Epithelial cell of alveolus of lung (primary cell): ENCODE measurements around the gene WAPL. TPM values are rescaled to one million over a fixed set of nuclear protein-coding genes. Genes with fewer than 3 reads are reported as not detected.

ENCODE experiments used
- total RNA-seq: library from RNA; depleted of rRNA; stranded (reverse); fragments of >200 nt; gene quantifications from 2 replicates; pipeline ENCODE4 v1.2.1, GENCODE V29; 2015

WAPL gene, protein sequence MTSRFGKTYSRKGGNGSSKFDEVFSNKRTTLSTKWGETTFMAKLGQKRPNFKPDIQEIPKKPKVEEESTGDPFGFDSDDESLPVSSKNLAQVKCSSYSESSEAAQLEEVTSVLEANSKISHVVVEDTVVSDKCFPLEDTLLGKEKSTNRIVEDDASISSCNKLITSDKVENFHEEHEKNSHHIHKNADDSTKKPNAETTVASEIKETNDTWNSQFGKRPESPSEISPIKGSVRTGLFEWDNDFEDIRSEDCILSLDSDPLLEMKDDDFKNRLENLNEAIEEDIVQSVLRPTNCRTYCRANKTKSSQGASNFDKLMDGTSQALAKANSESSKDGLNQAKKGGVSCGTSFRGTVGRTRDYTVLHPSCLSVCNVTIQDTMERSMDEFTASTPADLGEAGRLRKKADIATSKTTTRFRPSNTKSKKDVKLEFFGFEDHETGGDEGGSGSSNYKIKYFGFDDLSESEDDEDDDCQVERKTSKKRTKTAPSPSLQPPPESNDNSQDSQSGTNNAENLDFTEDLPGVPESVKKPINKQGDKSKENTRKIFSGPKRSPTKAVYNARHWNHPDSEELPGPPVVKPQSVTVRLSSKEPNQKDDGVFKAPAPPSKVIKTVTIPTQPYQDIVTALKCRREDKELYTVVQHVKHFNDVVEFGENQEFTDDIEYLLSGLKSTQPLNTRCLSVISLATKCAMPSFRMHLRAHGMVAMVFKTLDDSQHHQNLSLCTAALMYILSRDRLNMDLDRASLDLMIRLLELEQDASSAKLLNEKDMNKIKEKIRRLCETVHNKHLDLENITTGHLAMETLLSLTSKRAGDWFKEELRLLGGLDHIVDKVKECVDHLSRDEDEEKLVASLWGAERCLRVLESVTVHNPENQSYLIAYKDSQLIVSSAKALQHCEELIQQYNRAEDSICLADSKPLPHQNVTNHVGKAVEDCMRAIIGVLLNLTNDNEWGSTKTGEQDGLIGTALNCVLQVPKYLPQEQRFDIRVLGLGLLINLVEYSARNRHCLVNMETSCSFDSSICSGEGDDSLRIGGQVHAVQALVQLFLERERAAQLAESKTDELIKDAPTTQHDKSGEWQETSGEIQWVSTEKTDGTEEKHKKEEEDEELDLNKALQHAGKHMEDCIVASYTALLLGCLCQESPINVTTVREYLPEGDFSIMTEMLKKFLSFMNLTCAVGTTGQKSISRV (N-terminal part only)
- total RNA-seq: 22.5 and 27.9 TPM in 2 replicates

DNA sequence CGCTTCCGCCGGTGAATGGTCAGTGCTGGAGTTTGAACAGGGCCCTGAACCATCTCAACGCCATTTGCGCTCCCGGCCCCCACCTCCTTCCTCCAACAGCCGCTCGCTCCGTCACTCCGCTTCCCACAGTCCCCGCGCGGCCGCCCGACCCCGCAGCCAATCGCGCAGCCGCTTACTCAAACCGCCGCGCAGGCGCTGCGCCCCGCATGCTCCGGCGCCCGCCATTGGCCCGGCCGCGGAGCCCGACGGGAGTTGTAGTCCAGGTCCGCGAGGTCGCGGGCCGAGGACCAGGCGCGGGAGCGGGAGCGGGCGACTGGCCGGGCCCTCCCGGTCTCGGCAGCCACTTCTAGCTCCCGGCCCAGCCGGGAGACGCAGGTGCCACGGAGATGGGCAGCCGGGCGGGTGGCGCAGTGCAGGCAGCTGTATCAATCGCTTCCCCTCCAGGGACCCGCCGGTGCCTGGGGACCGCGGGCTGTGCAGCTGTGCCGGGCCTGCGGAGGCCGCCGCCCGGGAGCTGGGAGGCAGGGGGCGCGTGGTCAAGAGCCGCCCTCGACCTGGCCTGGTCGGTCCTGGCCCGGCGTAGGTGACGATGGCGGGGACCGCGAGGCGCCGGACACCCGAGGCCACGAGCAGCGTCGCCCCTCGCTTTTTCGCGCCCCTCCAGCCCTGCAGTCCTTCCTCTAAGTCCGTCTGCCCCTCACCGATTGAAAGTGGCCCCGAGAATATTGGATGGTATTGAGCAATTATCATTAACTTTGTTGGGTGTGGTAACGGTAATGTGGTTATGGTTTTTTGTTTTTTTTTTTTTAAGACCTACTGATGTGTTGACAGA is at the start of gene WAPL:
Gene WAPL (minus strand): TSS at position 115 of the 832 bp plus-strand sequence. CDS start 3,723 bp downstream, outside the sequence.

Other genes starting within 250 kb of the WAPL start
- gene GRID1, start 155.0 kb downstream of the WAPL start, total RNA-seq: under 0.01 and 0.16 TPM in 2 replicates
- not detected in 2 replicates for gene OPN4, start 132.8 kb upstream of the WAPL start, total RNA-seq
- 0.96 TPM in 1 of 2 replicates, not detected in the other for gene LDB3, start 146.7 kb upstream of the WAPL start, total RNA-seq
- gene BMPR1A, start 234.8 kb upstream of the WAPL start, total RNA-seq: 18.1 and 53.9 TPM in 2 replicates